Epithelial cell of proximal tubule (primary cell): ENCODE measurements around the gene SYF2. TPM values are rescaled to one million over a fixed set of nuclear protein-coding genes. Genes with fewer than 3 reads are reported as not detected.

Source experiments
- DNase-seq: peaks from one replicate; pipeline ENCODE4 v3.0.0-alpha.2; 2011; ENCODE audit warnings: low read depth
- H3K4me3 ChIP-seq: 2 replicates; pipeline ENCODE4 v1.5.1; 2011; ENCODE audit warnings: low read depth, mild to moderate bottlenecking, low read length
- total RNA-seq: library from RNA; depleted of rRNA; stranded (reverse); fragments of >200 nt; gene quantifications from 2 replicates; pipeline ENCODE4 v1.2.3, GENCODE V29; 2015
- TF ChIP-seq, protein P1 (sequence below): conservative IDR thresholded peaks from 2 replicates; pipeline ENCODE4 v1.5.1; 2012; ENCODE audit warnings: low read depth, mild to moderate bottlenecking, low read length

Gene SYF2
- total RNA-seq, 1 donor from 2014 or later = 48.4 TPM

DNA sequence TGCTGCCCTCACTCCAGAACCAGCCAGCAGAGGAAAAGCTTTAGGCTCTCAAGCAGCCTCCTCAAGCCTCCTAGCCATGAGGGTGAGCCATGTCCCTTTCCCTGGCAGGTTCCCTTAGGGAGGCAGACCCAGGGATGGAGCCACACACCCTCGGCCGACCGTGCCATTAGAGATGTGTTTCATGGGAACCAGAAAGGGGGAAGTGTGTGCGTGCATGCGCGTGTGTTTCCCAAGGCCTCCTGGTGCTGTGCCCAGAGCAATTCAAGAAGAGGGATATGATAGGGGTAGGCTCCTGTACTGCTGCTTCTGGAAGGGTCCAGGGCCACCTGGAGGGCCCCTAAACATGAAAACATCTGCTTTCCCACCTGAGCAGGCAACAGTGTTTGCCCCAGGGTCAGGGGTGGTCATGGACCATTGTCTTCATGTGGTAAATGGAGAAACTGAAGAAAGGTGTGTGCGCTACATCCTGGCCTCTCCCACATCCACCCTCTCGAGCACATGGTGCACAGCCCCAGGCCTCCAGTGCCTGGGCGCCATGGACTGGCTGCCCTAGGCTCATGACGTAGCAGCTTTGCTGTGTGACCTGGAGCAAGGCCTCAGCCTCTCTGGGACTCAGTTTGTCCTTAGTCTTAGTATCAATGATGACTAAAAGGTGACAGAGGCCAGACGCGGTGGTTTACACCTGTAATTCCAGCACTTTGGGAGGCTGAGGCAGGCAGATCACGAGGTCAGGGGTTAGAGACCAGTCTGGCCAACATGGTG lies 48.1 kb downstream of the SYF2 start:
- TF ChIP-seq, protein P1, sequence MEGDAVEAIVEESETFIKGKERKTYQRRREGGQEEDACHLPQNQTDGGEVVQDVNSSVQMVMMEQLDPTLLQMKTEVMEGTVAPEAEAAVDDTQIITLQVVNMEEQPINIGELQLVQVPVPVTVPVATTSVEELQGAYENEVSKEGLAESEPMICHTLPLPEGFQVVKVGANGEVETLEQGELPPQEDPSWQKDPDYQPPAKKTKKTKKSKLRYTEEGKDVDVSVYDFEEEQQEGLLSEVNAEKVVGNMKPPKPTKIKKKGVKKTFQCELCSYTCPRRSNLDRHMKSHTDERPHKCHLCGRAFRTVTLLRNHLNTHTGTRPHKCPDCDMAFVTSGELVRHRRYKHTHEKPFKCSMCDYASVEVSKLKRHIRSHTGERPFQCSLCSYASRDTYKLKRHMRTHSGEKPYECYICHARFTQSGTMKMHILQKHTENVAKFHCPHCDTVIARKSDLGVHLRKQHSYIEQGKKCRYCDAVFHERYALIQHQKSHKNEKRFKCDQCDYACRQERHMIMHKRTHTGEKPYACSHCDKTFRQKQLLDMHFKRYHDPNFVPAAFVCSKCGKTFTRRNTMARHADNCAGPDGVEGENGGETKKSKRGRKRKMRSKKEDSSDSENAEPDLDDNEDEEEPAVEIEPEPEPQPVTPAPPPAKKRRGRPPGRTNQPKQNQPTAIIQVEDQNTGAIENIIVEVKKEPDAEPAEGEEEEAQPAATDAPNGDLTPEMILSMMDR = no peak
- DNase-seq = no peak
- H3K4me3 ChIP-seq = no peak overlapping the region

DNA sequence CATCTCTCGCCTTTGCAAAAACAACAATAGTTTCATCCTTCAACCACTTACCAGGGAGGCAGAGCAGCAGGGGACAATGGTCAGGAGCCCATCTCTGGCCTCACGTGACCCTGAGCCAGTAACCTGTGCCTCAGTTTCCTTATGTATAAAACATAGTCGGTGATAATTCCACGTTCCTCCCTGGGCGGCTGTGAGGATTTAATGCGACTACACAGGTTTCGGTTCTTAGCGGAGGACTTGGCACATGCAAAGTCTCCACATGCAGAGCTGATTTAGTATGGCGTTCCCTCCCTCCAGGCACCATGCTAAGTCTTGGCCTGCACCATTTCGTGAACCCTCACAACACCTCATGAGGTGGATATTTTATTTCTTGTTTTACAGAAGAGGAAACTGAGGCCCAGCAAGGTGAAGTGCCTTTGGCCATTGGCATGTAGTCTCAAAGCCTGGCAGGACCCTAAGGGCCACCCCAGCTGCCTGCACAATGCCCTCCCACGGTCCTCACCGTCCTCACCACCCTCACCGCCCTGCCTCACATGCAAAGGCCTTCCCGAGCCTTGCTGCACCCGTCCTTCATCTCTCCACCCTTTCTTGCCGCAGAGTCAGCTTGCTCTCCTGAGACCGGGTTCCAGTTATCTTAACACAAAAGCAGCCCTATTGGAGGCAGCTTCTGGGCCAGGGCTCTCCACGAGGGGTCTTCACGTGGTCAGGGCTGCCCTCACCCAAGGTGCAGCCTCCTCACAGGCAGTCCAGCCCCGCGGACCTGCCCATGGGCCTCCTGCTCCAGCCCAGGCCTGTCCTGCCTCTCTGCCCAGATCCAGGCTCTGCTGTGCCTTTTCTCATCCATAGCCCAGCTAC lies 48.9 kb downstream of the SYF2 start:
- TF ChIP-seq, protein P1 = no peak
- no peak for DNase-seq
- no peak overlapping the region for H3K4me3 ChIP-seq

DNA sequence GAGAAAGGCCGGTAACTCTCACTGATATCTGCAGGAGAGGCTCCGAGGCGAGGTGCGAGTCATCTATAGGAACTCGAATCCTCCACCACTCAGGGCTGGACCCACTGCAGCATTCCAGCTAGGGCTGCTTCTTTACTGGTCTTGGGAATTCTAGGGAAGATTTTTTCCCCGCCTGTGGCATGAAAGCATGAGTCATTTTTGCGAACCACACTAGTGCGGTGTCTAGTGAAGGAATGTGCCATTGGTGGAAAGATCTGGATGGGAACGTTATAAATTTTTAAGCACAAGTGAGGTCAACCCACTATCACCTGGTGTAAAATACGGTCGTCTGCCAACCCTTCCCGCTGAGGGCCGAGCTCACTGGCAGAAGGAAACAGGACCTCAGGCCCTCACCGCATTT lies 49.7 kb downstream of the SYF2 start:
- no peak overlapping the region for H3K4me3 ChIP-seq
- no peak for DNase-seq
- TF ChIP-seq, protein P1 = no peak

DNA sequence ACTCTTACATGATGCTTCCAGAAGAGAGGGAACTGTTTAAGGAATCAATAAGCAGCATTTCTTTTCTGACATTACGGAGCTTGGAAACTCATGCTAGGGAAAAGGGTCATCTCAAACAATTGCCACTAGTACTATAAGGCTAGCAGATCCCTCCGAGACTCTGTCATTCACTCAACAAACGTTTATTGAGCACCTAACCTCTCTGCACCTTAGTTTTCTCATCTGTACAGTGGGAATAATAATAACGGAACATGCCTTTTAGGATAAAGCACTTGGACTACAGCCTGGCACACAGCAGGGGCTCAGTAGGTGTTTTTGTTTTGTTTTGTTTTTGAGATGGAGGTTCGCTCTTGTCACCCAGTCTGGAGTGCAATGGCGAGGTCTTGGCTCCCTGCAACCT lies 51.3 kb downstream of the SYF2 start:
- TF ChIP-seq, protein P1 = no peak
- no peak for DNase-seq
- H3K4me3 ChIP-seq = no peak overlapping the region

DNA sequence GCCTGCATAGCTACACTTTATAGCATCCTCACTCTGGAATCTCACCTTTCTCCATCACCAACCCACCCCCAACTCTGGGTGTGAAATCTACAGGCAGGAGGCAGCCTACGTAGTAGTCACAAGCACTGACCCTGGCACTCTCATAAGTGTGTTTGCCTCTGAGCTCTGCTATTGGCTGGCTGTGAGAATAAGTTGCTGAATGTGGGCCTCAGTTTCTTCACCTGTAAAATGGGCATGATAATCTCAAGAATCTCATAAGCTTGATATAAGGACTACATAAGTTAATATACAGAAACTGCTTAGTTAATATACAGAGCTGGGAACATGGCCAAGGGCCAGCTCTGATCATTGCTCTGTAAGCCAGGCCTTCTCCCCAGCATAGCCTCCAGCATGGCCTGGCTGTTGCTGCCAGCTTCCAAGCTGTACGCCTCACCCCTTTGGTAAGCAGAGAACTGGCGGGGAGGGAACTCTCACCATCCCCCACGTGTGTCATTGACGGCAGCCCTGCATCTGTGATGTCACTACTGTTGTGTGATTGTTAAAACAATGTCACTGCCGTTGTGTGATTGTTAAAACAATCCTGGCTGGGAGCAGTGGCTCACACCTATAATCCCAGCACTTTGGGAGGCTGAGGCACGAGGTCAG lies 53.3 kb downstream of the SYF2 start:
- DNase-seq = no peak
- H3K4me3 ChIP-seq = no peak overlapping the region
- TF ChIP-seq, protein P1 = no peak

DNA sequence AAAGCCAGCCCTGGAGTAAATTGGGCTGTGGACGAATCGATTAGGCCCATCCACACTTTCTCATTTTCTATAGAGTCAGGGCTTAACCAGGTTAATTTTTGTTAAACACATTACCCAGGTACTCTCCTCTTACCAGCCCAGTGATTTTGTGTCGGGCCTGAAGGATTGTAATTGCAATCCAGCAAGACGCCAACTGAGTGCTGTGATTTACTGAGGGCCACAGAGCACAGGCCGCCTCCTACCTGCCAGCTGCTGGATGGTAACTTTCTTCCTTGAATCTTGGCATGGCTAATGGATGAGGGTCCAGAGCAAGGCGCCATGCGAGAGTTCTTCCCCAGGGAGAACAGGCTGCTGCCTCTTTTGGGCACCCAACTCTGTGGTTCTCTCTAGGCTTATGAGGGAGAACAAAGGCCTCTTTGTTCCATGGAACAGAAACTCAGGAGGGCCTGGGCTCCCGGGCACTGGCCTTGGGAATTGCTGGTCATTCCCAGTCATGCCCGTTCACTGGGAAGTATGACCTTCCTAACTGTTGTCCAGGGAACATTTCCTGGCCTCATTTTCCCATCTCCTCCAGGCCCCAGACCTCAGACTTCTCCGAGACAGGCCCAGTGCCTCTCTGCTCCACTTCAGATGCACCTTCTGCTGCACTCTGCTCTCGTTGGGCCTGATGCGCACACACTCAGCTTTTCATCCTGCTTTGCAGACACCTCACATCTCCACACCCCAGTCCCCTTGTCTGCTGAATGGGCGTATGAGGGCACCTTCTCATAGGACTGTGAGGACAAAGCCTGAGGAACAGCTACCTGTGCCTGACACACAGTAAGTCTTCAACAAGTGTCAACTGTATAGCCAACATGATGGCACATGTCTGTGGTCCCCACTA lies 57.3 kb downstream of the SYF2 start:
- TF ChIP-seq, protein P1 = no peak
- DNase-seq = no peak

More for the DNA sequence above, 57.3 kb downstream of the SYF2 start:
- H3K4me3 ChIP-seq = no peak overlapping the region
